ENCODE data around the gene GPRC5A. TPM values are rescaled to one million over a fixed set of nuclear protein-coding genes. Genes with fewer than 3 reads are reported as not detected.
A peak's percentile ranks its signal among the peaks of the same experiment; 100 is the strongest.
"Not testable (repeated sequence)": the region's sequence is repeated elsewhere in the genome, so short reads cannot be mapped to it uniquely, and the experiment has no call there.

Gene GPRC5A
- total RNA-seq: 7.2 TPM

- peak; percentile 68 for DNase-seq (ENCODE audit: low spot score)
Observed at GRCh38 chr12:12891080-12891880, at the start of gene GPRC5A. TSS of gene GPRC5A (plus strand) at chr12:12891562. CDS start at chr12:12908250, 16,688 bp downstream.

- no peak for DNase-seq (ENCODE audit: low spot score)
Observed at GRCh38 chr12:12845794-12846243, 45.5 kb upstream of the GPRC5A start.

GRCh38 chr12:12846780-12847179 is 44.6 kb upstream of the GPRC5A start:
- not testable (repeated sequence) for DNase-seq (ENCODE audit: low spot score)

- DNase-seq (ENCODE audit: low spot score): no peak
Observed at GRCh38 chr12:12853435-12853834, 37.9 kb upstream of the GPRC5A start.

GRCh38 chr12:12859690-12860089 is 31.7 kb upstream of the GPRC5A start:
- DNase-seq (ENCODE audit: low spot score): no peak

GRCh38 chr12:12864243-12864642 is 27.1 kb upstream of the GPRC5A start:
- DNase-seq (ENCODE audit: low spot score): no peak

GRCh38 chr12:12868477-12869235 is 22.7 kb upstream of the GPRC5A start:
- no peak for DNase-seq (ENCODE audit: low spot score)

- no peak for DNase-seq (ENCODE audit: low spot score)
Observed at GRCh38 chr12:12870465-12870864, 20.9 kb upstream of the GPRC5A start.

GRCh38 chr12:12871587-12872138 is 19.7 kb upstream of the GPRC5A start:
- DNase-seq (ENCODE audit: low spot score): no peak

- peak; percentile 17 for DNase-seq (ENCODE audit: low spot score)
Observed at GRCh38 chr12:12872139-12872933, 19.0 kb upstream of the GPRC5A start.

GRCh38 chr12:12872934-12873275 is 18.5 kb upstream of the GPRC5A start:
- DNase-seq (ENCODE audit: low spot score): no peak

- DNase-seq (ENCODE audit: low spot score): no peak
Observed at GRCh38 chr12:12874029-12874428, 17.3 kb upstream of the GPRC5A start.

GRCh38 chr12:12875301-12875700 is 16.1 kb upstream of the GPRC5A start:
- not testable (repeated sequence) for DNase-seq (ENCODE audit: low spot score)

- no peak for DNase-seq (ENCODE audit: low spot score)
Observed at GRCh38 chr12:12877153-12877768, 14.1 kb upstream of the GPRC5A start.

GRCh38 chr12:12877781-12878455 is 13.4 kb upstream of the GPRC5A start:
- no peak for DNase-seq (ENCODE audit: low spot score)

- no peak for DNase-seq (ENCODE audit: low spot score)
Observed at GRCh38 chr12:12880537-12880936, 10.8 kb upstream of the GPRC5A start.

GRCh38 chr12:12881151-12881909 is 10.0 kb upstream of the GPRC5A start:
- DNase-seq (ENCODE audit: low spot score): no peak

- DNase-seq (ENCODE audit: low spot score): no peak
Observed at GRCh38 chr12:12882288-12882687, 9.1 kb upstream of the GPRC5A start.

GRCh38 chr12:12883369-12884001 is 7.9 kb upstream of the GPRC5A start:
- no peak for DNase-seq (ENCODE audit: low spot score)

Measured in mucosa of gallbladder (tissue), 1 donor.